ENCODE data around the gene IGSF23. TPM values are rescaled to one million over a fixed set of nuclear protein-coding genes. Genes with fewer than 3 reads are reported as not detected.
"Not testable (repeated sequence)": the region's sequence is repeated elsewhere in the genome, so short reads cannot be mapped to it uniquely, and the experiment has no call there.

Gene IGSF23
- total and polyA plus RNA-seq, 8 donors: 0.73 TPM; not detected in 7

DNA sequence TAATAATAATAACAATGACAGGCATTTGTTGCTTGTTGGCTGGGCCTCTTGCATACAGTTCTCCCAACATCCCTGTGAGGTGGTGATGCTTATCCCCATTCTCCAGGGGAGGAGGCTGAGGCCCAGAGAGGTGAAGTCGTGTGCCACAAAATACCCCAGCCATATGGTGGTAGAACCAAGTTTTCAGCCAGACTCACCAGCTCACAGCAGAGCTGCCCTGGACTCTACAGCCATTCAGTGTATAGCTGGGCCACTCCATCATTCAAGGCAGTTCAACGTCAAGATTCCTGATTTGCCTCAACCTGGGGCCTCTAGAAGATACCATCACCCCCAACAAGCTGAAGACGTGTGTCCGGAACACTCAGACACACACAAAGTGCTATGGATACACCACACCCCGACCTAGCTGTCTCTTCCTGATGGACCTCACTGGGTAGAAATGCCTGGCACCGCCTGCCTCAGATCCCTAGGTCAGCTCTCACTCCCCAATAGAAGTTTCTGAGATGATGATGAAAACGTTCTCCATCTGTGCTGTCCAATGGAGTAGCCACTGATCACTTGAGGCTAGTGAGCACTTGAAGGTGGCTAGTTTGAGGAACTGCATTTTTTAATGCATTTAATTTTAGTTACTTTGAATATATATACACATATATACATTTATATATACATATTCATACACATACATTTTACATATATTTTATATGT is 53.6 kb downstream of the IGSF23 start:
- no peak for DNase-seq
- Histone ChIP-seq H3K9me3 (no peaks in the 10 kb centered on the region), H3K27me3 (no peaks in the 10 kb centered on the region), H3K36me3 (peaks cover 6 to 23% (median 20%) of the 10 kb centered on the region in 4 donors), H3K27ac (no peak overlapping the region), H3K4me3 (no peak overlapping the region), H3K4me1 (peaks cover 0 to 7% (median 0%) of the 10 kb centered on the region in 4 donors)
- TF ChIP-seq POLR2AphosphoS5 (IDR thresholded peaks at IDR 0.05): no peak
- no peak for TF ChIP-seq POLR2A (IDR thresholded peaks at IDR 0.05)
- TF ChIP-seq EP300 (IDR thresholded peaks at IDR 0.05): no peak
- TF ChIP-seq CTCF (IDR thresholded peaks at IDR 0.05): no peak
- intact Hi-C loops (cut with DNase I; ENCODE audit: low total_unique reads): no loop called here
- 74 to 82% (median 77%) methylated on average over 5 to 7 of the region's 7 CpGs for WGBS, 5 donors

GRCh38 chr19:44668985-44669764 is 55.8 kb downstream of the IGSF23 start:
- H3K27ac ChIP-seq: no peak overlapping the region
- TF ChIP-seq CTCF (IDR thresholded peaks at IDR 0.05): no peak
- TF ChIP-seq POLR2AphosphoS5 (IDR thresholded peaks at IDR 0.05): no peak
- no peak for TF ChIP-seq POLR2A (IDR thresholded peaks at IDR 0.05)
- TF ChIP-seq EP300 (IDR thresholded peaks at IDR 0.05): no peak

GRCh38 chr19:44670027-44670426 is 56.7 kb downstream of the IGSF23 start:
- intact Hi-C loops (cut with DNase I; ENCODE audit: low total_unique reads); H3K27me3 ChIP-seq; DNase-seq; H3K36me3 ChIP-seq; H3K27ac ChIP-seq; H3K4me3 ChIP-seq; H3K9me3 ChIP-seq; H3K4me1 ChIP-seq: not testable (repeated sequence)
- WGBS, 5 donors: 75 to 100% (median 98%) methylated on average over 2 of the region's 2 CpGs

More at GRCh38 chr19:44668985-44669764, 55.8 kb downstream of the IGSF23 start:
- WGBS, 5 donors: 68 to 88% (median 84%) methylated on average over 2 of the region's 2 CpGs
- H3K4me1 ChIP-seq: no peaks in the 10 kb centered on the region
- intact Hi-C loops (cut with DNase I; ENCODE audit: low total_unique reads): no loop called here
- no peak overlapping the region for H3K4me3 ChIP-seq
- no peak for DNase-seq
- peaks cover 0 to 4% (median 2%) of the 10 kb centered on the region in 4 donors for H3K36me3 ChIP-seq
- no peaks in the 10 kb centered on the region for H3K27me3 ChIP-seq
- H3K9me3 ChIP-seq: no peaks in the 10 kb centered on the region

GRCh38 chr19:44671400-44671799 is 58.0 kb downstream of the IGSF23 start, which contains the start of gene CEACAM19:
CEACAM19 (plus strand) TSS chr19:44671482; CDS start chr19:44671932, 450 bp downstream.
- 63 to 87% (median 72%) methylated on average over 2 of the region's 2 CpGs for WGBS, 5 donors
- Histone ChIP-seq H3K36me3 (peaks cover 0 to 4% (median 0%) of the 10 kb centered on the region in 4 donors), H3K4me1 (no peaks in the 10 kb centered on the region), H3K27me3 (no peaks in the 10 kb centered on the region), H3K4me3 (no peak within 1 kb of the TSS), H3K9me3 (no peaks in the 10 kb centered on the region), H3K27ac (no peak within 1 kb of the TSS)
- intact Hi-C loops (cut with DNase I; ENCODE audit: low total_unique reads): no loop called here
- TF ChIP-seq POLR2AphosphoS5 (IDR thresholded peaks at IDR 0.05) (no peak), EP300 (IDR thresholded peaks at IDR 0.05) (no peak), CTCF (IDR thresholded peaks at IDR 0.05) (no peak), POLR2A (IDR thresholded peaks at IDR 0.05) (no peak)
- no peak for DNase-seq

All from stomach (tissue), 9 donors.